HepG2 (cell line): ENCODE results near the gene CEBPB. TPM values are rescaled to one million over a fixed set of nuclear protein-coding genes. Genes with fewer than 3 reads are reported as not detected.

Source experiments
- DMAP1 ChIP-seq: IDR thresholded peaks from 2 replicates; pipeline ENCODE4 v1.6.1; 2016
- GLMP ChIP-seq: sonication (generic); formaldehyde crosslinking; IDR thresholded peaks from 2 replicates; pipeline ENCODE4 v1.9.0; 2021; ENCODE audit warnings: missing genetic modification reagents, mild to moderate bottlenecking, borderline replicate concordance
- GPN1 ChIP-seq: sonication (generic); formaldehyde crosslinking; IDR thresholded peaks from 2 replicates; pipeline ENCODE4 v1.5.1; 2020; ENCODE audit warnings: missing genetic modification reagents, borderline replicate concordance
- LRRFIP1 ChIP-seq: sonication (generic); formaldehyde crosslinking; conservative IDR thresholded peaks from 2 replicates; pipeline ENCODE4 v1.4.0; 2020; ENCODE audit warnings: missing genetic modification reagents
- RAD21 ChIP-seq: fragments of 450-650 bp; formaldehyde crosslinking; IDR thresholded peaks from 2 replicates; pipeline ENCODE4 v1.5.0; 2020; ENCODE audit warnings: mild to moderate bottlenecking
- SRSF4 ChIP-seq: fragments of 200-400 bp; formaldehyde crosslinking; IDR thresholded peaks from one replicate; pipeline ENCODE4 v1.6.1; 2018; ENCODE audit warnings: mild to moderate bottlenecking, low read depth, low read length, moderate library complexity; ENCODE audit not compliant: poor library complexity, severe bottlenecking
- TBX3 ChIP-seq: fragments of 450-650 bp; IDR thresholded peaks from 2 replicates; pipeline ENCODE4 v1.6.1; 2017; ENCODE audit warnings: antibody characterized with exemption, mild to moderate bottlenecking, inconsistent platforms, borderline replicate concordance
- THRA ChIP-seq: sonication (generic); formaldehyde crosslinking; IDR thresholded peaks from 2 replicates; pipeline ENCODE4 v1.4.0; 2020; ENCODE audit warnings: missing genetic modification reagents, borderline replicate concordance
- TP53 ChIP-seq: sonication (generic); formaldehyde crosslinking; conservative IDR thresholded peaks from 2 replicates; pipeline ENCODE4 v1.4.0; 2020; ENCODE audit warnings: missing genetic modification reagents
- ZBTB14 ChIP-seq: sonication (generic); formaldehyde crosslinking; IDR thresholded peaks from 2 replicates; pipeline ENCODE4 v1.4.0; 2020; ENCODE audit warnings: missing genetic modification reagents
- ZBTB33 ChIP-seq: sonication (generic); formaldehyde crosslinking; IDR thresholded peaks from 2 replicates; pipeline ENCODE4 v1.4.0; 2020; ENCODE audit warnings: missing genetic modification reagents
- ZMYM2 ChIP-seq: sonication (generic); formaldehyde crosslinking; IDR thresholded peaks from 2 replicates; pipeline ENCODE4 v1.8.0; 2022; ENCODE audit warnings: mild to moderate bottlenecking, missing genetic modification reagents
- ZNF121 ChIP-seq: sonication (generic); formaldehyde crosslinking; IDR thresholded peaks from 2 replicates; pipeline ENCODE4 v1.5.0; 2020; ENCODE audit warnings: mild to moderate bottlenecking, missing genetic modification reagents
- ZNF263 ChIP-seq: sonication (generic); formaldehyde crosslinking; IDR thresholded peaks from 2 replicates; pipeline ENCODE4 v1.4.0; 2020; ENCODE audit warnings: missing genetic modification reagents
- ZNF383 ChIP-seq: sonication (generic); formaldehyde crosslinking; IDR thresholded peaks from 2 replicates; pipeline ENCODE4 v1.4.0; 2020; ENCODE audit warnings: missing genetic modification reagents, mild to moderate bottlenecking, borderline replicate concordance
- ZNF44 ChIP-seq: sonication (generic); formaldehyde crosslinking; IDR thresholded peaks from 2 replicates; pipeline ENCODE4 v1.5.1; 2020; ENCODE audit warnings: mild to moderate bottlenecking, missing genetic modification reagents
- ZNF547 ChIP-seq: sonication (generic); formaldehyde crosslinking; IDR thresholded peaks from 2 replicates; pipeline ENCODE4 v1.5.1; 2020; ENCODE audit warnings: mild to moderate bottlenecking, missing genetic modification reagents
- ZNF619 ChIP-seq: sonication (generic); formaldehyde crosslinking; IDR thresholded peaks from 2 replicates; pipeline ENCODE4 v1.4.0; 2020; ENCODE audit warnings: mild to moderate bottlenecking, missing genetic modification reagents
- ZNF691 ChIP-seq: sonication (generic); formaldehyde crosslinking; IDR thresholded peaks from 2 replicates; pipeline ENCODE4 v1.4.0; 2020; ENCODE audit warnings: missing genetic modification reagents, low read depth, mild to moderate bottlenecking, borderline replicate concordance
- polyA plus RNA-seq, 8 experiments: library from polyadenylated mRNA; depleted of rRNA in 3 of 8; stranded (reverse) in 7 of 8; unstranded in 1 of 8; fragments of >200 nt; fragmentation: Illumina TruSeq in 4 of 8; extraction: Trizol in 4 of 8; gene quantifications; 2 replicates each; pipeline versions ENCODE4 v1.2.1 to v1.2.3, GENCODE V29; 2011 to 2016; ENCODE audit warnings: low read depth in 4 of 8, missing spikeins in 1 of 8, mixed read lengths in 1 of 8; ENCODE audit not compliant: insufficient read depth in 1 of 8
- total RNA-seq, 5 experiments: library from RNA; depleted of rRNA; stranded (reverse); fragments of >200 nt; fragmentation: Illumina TruSeq; extraction: Trizol; gene quantifications; 2 replicates each; pipeline ENCODE4 v1.2.3, GENCODE V29; 2016; ENCODE audit warnings: low read depth in 1 of 5

Gene CEBPB
- total and polyA plus RNA-seq, 2 of the 13 experiments (the other 11 are each of a cell fraction or from before 2014, with no cell fraction given) = 18.5 to 28.2 TPM

GRCh38 chr20:50188879-50189680, 1.6 kb upstream of the CEBPB start (continued):
- TF ChIP-seq TBX3 = 0 out of 2 replicates have a peak, but pooled peaks have one; percentile 13
- peak; percentile 57; the same call in 1 of the 2 replicates for TF ChIP-seq LRRFIP1 (CRISPR knock-in tag)
- no peak for TF ChIP-seq SRSF4
- TF ChIP-seq ZBTB14 (CRISPR knock-in tag) = no peak
- peak; percentile 95 for TF ChIP-seq ZNF121 (CRISPR knock-in tag)
- TF ChIP-seq ZMYM2 (CRISPR knock-in tag) = no peak; the same call in 1 of the 2 replicates
- peak; percentile 17; the same call in 1 of the 2 replicates for TF ChIP-seq ZNF263 (CRISPR knock-in tag)
- TF ChIP-seq ZNF691 = 0 out of 2 replicates have a peak, but pooled peaks have one; percentile 12
- peak; percentile 68 for TF ChIP-seq ZNF547 (CRISPR knock-in tag)
- TF ChIP-seq GPN1 (CRISPR knock-in tag) = no peak
- TF ChIP-seq THRA (CRISPR knock-in tag) = peak; percentile 98
- no peak for TF ChIP-seq GLMP (CRISPR knock-in tag)
- TF ChIP-seq ZNF44 (CRISPR knock-in tag) = 0 out of 2 replicates have a peak, but pooled peaks have one; percentile 77
- peak; percentile 82 for TF ChIP-seq ZNF619 (CRISPR knock-in tag)
- peak; percentile 58; the same call in 1 of the 2 replicates for TF ChIP-seq RAD21
- peak; percentile 84 for TF ChIP-seq ZBTB33 (CRISPR knock-in tag)
- peak; percentile 63 for TF ChIP-seq DMAP1 (CRISPR knock-in tag)
- TF ChIP-seq ZNF383 = no peak
- peak; percentile 87; the same call in 1 of the 2 replicates for TF ChIP-seq TP53 (CRISPR knock-in tag)
